ENCODE data around the gene DGCR6L. TPM values are rescaled to one million over a fixed set of nuclear protein-coding genes. Genes with fewer than 3 reads are reported as not detected.

DGCR6L gene
- total RNA-seq, 4 donors from 2014 or later = 56.2 to 81.0 (median 79.3) TPM

DNA sequence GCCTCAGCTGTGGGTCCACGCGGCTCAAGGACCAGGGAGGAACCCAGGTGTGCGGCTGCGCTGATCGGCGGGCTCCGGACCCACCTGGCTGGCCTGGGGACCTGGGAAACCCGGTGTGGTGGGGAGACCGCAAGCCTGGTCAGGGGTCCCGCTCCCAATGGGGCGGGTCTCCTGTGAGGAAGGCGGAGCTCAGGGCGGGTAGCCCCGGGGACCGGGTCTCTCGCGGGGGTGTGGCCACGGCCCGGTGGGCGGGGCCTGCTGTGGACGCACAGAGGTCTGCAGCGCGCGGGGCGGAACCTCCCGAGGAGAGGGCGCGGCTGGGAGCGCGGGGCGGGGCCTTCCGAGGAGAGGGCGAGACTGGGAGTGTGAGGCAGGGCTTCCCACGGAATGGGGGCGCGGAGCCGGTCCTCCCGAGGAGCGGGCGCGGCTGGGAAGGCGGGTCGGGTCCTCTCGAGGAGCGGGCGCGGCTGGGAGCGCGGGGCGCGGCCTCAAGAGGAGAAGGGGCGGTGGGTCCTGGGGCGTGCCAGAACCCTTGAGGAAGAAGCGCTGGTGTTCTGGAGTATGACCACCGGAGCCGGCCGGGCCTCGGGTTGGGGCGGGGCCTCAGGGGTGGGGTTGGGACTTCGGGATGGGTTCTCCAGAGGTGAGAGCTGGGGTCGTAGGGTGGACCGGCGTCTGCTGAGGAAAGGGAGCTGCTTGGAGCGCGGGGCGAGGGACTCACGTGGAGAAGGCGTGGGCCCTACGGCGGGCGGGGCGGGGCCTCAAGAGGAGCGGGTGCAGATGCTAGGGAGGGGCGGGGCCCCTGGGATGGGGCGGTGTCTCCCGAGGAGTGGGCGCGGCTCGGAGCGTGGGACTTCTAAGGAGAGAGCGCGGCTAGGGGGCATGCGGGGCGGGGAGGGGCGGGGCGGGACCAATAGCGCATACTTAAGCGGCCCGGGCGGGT is 20.8 kb downstream of the DGCR6L start:
- intact Hi-C loops (cut with DNase I; ENCODE audit: low total_unique reads) = no loop called here
- peak overlapping the region; percentile 40 for H3K4me3 ChIP-seq (ENCODE audit: low read depth, poor library complexity, severe bottlenecking)
- TF ChIP-seq CTCF (IDR thresholded peaks at IDR 0.05) = no peak
- TF ChIP-seq POLR2A (IDR thresholded peaks at IDR 0.05) = no peak
- peak; percentile 86 to 96 for DNase-seq (ENCODE audit: low spot score in 2 of 2)
- 2 to 3% methylated on average over 47 to 59 of the region's 90 CpGs for WGBS, 2 donors

- intact Hi-C loops (cut with DNase I; ENCODE audit: low total_unique reads) = no loop called here
- WGBS, 2 donors = 50 to 52% methylated on average over 23 of the region's 25 CpGs
- no peak overlapping the region for H3K4me3 ChIP-seq (ENCODE audit: low read depth, poor library complexity, severe bottlenecking)
- TF ChIP-seq CTCF (IDR thresholded peaks at IDR 0.05) (no peak), POLR2A (IDR thresholded peaks at IDR 0.05) (no peak)
- DNase-seq (ENCODE audit: low spot score in 2 of 2) = no peak
Observed at GRCh38 chr22:20298110-20298802, 21.6 kb downstream of the DGCR6L start.

- WGBS, 2 donors = 56 to 59% methylated on average over 9 of the region's 9 CpGs
- TF ChIP-seq POLR2A (IDR thresholded peaks at IDR 0.05) (no peak), CTCF (IDR thresholded peaks at IDR 0.05) (no peak)
- intact Hi-C loops (cut with DNase I; ENCODE audit: low total_unique reads) = no loop called here
- DNase-seq (ENCODE audit: low spot score in 2 of 2) = no peak
- no peak overlapping the region for H3K4me3 ChIP-seq (ENCODE audit: low read depth, poor library complexity, severe bottlenecking)
Observed at GRCh38 chr22:20297414-20298109, 22.3 kb downstream of the DGCR6L start.

GRCh38 chr22:20296598-20296997 is 23.3 kb downstream of the DGCR6L start:
- TF ChIP-seq POLR2A (IDR thresholded peaks at IDR 0.05) (no peak), CTCF (IDR thresholded peaks at IDR 0.05) (no peak)
- DNase-seq (ENCODE audit: low spot score in 2 of 2) = no peak
- WGBS, 2 donors = 86 to 89% methylated on average over 9 of the region's 9 CpGs
- intact Hi-C loops (cut with DNase I; ENCODE audit: low total_unique reads) = no loop called here
- no peak overlapping the region for H3K4me3 ChIP-seq (ENCODE audit: low read depth, poor library complexity, severe bottlenecking)

GRCh38 chr22:20295262-20296064 is 24.4 kb downstream of the DGCR6L start:
- no peak for DNase-seq (ENCODE audit: low spot score in 2 of 2)
- intact Hi-C loops (cut with DNase I; ENCODE audit: low total_unique reads) = no loop called here
- 83 to 84% methylated on average over 12 of the region's 12 CpGs for WGBS, 2 donors
- H3K4me3 ChIP-seq (ENCODE audit: low read depth, poor library complexity, severe bottlenecking) = no peak overlapping the region
- TF ChIP-seq POLR2A (IDR thresholded peaks at IDR 0.05) = no peak
- TF ChIP-seq CTCF (IDR thresholded peaks at IDR 0.05) = no peak

All from lower leg skin (tissue), 4 donors.